ENCODE results near the gene FRMD4A.
"Not testable (repeated sequence)": the region's sequence is repeated elsewhere in the genome, so short reads cannot be mapped to it uniquely, and the experiment has no call there.

Gene FRMD4A

DNA sequence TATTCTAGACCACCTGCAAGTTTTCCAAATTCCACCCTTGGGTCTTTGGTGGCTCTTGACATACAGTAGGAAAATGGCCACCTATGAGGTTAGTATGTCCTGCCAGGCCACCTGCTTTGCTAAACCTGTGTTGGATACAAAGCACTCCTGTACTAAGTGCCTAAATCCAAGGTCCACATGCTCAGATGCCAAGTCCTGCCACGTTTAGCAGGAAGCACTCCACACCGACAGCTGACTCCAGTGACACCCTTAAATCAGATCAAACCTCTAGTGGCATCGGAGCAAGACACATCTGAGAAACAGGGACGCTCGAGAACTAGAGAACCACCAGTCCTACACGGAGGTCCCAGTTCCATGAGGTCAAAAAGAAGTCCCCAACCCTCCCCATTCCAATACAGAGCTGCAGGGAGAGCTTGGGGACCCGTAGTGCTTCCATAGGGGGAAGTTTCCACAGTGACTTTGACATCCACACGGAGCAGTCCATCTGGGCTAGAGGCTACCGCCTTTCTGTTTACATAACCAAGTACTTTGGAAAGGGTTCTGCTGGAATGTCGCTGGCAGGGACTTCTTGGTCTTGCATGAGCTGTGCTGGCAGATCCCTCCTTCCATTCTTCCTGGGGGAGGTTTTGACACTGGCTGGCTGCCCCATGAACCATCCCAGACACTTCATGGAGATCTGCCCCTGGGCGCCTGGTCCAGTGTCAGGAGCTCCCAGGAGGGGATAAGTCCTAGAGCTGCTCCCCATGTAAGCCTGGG lies 453.4 kb downstream of the FRMD4A start:
- DNase-seq (ENCODE audit: low read depth), result no peak

DNA sequence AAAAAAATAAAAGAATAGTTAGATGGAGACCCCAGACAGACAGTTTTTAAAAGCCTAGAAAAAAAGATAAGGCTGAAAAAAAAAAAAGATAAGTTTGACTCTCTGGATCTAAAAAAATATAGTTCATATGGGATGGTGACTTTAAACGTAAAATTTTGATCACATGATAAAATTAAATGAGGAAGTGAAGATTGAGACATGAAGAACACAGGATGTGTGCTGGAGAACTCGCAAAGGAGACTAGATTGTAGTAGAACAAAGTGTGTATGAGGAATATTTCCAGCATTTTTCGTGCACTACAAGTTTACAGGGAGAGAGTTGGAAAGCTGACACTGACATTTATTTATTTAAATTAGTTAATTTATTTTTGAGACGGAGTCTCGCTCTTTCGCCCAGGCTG lies 457.5 kb downstream of the FRMD4A start:
- no peak for DNase-seq (ENCODE audit: low read depth)

DNA sequence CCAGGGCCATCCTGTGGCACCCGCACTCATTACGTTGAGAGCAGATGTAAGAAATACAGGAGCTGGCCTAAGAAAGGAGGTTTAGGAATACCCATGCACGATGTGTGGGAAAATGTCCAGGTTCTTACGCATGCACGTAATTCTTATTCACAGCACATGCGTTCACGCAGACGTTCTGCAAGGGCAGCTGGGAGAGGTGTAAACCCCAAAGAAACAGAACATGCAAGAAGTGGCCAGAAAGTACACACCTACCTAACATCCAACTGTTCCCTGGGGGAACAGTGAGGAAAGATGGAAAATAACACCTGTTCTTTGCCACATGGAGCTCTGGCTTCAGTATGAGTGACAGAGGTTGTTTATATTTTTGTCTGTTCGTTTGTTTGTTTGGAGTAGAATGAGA lies 458.3 kb downstream of the FRMD4A start:
- no peak for DNase-seq (ENCODE audit: low read depth)

DNA sequence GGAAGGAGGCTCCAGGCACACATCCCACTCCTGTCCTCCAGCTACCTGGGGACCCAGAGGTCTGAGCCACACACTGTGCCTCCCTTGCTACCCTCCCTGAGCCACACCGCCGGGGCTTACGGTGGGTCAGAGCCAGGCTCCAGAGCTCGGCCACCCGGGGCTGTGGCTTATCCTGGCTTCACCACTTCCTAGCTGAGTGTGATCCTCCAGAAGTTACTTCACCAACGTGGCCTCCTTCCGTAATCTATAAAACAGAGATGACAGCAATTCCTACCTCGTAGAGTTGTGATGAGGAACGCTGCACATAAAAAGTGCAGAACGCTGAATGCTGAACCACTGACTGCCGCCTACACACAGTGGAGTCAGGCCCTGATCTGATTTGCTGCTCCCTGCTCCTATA lies 458.9 kb downstream of the FRMD4A start:
- no peak for DNase-seq (ENCODE audit: low read depth)

DNA sequence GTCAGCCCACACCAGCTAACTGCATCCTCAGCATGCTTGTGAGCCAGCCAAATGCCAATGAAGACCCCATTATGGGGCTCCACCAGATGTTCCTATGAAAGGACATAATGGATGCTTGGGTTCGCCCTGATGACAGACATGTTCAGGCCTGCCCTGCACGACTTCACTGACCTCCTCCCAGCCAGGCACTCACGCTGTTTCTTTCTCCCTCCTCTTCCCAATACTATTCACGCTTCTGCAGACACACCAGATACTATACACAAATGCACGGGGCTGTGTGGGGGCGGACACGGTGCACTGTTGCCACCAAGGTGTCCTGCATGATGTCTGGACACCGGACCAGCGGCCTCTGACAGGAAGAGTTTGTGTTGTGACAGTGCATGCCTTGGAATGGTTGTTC lies 459.7 kb downstream of the FRMD4A start:
- no peak for DNase-seq (ENCODE audit: low read depth)

DNA sequence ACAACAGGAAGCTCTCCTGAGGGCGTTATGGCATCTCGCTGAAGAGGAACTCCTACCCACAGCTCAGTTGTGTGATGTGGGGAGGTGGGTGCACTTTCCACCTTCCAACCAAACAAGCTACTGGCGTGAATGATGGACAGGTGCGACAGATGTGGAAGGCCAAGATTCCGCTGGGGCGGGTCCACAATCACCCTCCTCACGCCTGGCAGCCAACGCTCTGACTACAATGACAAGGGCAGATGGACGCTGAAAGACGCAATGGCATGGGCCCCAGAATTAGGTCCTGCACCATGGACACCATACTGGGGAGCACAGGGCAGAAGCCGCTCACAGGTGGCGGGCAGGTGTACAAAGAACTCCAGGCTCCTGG lies 461.4 kb downstream of the FRMD4A start:
- DNase-seq (ENCODE audit: low read depth), result no peak

DNA sequence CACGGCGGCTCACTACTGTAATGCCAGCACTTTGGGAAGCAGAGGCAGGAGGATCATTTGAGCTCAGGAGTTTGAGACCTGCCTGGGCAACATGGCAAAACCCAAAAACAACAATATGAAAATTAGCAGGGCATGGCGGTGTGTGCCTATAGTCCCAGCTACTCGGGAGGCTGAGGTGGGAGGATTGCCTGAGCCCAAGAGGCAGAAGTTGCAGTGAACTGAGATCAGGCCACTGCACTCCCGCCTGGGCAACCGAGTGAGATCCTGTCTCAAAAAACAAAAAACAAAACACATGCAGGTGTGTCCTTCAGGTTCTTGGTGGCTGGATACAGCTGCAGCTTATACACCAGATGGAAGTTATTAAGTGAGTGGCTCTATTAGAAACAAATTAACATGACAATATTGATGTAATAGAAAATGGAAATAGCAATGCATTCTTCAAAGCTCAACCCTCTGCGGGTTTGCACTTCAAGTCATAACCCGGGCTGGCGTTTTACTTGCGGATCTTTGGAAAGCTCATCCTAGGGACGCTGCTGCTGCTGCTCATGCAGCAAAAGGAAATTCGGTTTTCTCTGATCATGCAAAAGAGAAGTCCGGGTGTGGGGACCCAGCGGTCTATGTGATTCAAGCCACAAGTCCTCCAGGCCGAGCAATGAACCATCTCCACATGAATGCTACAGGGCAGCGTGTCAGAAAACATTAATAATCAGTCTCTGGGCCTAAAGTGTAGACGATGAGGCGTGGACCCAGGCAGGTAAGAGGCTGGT lies 462.0 kb downstream of the FRMD4A start:
- DNase-seq (ENCODE audit: low read depth), result no peak

DNA sequence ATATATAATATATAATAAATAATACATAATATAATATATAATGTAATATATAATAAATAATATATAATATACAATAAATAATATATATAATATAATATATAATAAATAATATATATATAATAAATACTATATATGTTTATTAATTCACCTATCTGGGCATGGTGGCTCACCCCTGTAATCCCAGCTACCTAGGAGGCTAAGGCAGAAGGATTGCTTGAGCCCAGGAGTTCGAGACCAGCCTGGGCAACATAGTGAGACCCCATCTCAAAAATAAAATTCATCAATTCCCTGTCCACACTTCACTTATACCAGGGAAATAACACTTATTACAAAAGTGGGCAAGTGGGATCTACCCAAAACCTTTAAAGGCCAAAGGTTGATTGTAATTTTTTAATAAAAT lies 462.9 kb downstream of the FRMD4A start:
- no peak for DNase-seq (ENCODE audit: low read depth)

DNA sequence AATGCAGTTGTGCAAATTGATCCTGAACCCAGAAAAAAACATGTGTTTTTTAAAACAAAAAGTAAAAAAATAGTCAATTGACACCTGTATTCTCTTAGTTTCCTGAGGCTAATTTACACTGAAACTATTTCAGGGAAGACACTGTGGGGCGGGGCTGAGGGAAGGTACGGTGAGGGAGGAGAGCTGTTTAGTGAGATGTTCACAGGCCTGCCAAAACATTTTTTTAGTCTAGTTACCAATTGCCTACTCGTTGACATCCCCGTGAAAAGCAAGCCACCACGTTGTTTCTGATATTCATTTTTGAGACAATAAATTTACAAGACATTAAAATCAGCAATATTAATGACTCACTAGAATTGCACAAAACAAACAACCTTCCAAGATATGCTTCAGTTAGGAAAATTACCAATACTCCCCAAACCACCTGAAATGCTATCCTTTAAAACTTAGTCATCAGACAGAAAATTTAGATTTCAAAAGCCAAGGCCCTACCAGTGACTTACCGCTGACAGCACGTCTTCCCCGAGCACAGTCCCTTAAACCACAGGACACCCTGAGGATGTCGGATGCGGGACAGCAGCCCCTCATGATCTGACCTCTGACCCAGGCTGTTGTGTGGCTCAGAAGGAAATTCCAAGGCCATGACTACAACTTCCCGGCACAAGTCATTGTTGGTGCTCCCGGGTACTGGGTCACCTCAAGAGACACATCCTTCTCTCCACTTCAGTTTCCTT lies 464.8 kb downstream of the FRMD4A start:
- DNase-seq (ENCODE audit: low read depth), result no peak

DNA sequence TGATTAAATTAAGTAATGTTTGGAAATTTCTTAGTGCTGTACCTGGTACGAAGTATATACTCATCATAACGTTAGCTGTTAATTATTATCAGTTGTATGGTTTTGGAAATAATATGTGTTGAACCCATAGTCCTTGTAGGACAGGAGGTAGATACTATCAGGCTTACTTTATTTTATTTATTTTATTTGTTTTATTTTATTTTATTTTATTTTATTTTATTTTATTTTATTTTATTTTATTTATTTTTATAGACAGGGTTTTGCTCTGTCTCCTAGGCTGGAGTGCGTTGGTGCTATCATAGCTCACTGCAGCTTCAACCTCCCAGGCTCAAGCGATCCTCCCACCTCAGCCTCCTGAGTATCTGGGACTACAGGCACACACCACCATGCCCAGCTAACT lies 465.5 kb downstream of the FRMD4A start:
- not testable (repeated sequence) for DNase-seq (ENCODE audit: low read depth)

DNA sequence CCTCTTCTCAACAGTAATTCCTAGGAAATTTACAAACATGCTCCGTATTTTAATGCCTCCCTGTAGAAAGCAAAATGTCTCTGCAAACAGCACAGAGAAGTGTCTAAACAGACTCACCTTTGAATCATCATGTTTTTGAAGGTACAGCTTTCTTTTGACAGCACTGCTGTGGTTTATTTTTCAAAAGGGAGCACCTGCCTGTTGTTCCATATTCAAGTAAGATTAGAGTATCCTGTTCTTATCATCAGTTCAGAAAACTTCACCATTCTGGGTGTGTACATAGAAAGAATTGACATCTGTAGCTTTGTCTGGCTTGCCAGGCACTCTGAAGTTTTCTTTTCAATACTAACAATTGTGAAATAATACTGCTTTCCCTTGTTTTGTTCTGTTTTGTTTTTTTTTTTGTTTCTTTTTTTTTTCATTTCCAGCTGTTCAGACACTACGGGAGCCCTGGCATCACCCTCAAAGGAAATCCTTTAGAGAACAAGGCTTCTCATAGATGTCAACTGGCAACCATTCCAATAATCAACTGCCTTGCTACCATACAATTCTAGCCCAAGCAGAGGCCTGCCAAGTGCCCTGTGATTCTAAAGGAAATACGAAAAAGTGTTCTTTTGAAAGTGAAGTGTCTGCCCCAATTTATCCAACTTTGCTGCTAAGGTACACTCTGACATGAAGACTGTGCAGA lies 468.0 kb downstream of the FRMD4A start:
- no peak for DNase-seq (ENCODE audit: low read depth)

DNA sequence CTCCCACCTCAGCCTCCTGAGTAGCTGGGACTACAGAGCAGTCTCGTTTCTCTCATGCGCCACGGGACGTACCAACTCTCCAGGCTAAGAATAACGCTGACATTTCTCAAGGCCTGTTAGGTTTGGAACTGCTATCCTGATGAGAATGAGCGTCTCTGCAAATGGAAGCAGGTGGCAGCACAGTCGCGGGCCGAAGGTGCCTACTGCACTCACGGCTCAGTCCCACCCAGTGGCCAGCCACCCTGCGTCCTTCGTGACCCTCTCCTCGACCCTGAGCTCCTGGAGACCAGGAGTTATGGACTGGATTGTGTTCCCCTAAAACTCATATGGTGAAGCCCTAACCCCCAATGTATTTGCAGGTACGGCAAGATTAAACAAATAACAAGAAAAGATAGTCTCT lies 469.8 kb downstream of the FRMD4A start:
- no peak for DNase-seq (ENCODE audit: low read depth)

DNA sequence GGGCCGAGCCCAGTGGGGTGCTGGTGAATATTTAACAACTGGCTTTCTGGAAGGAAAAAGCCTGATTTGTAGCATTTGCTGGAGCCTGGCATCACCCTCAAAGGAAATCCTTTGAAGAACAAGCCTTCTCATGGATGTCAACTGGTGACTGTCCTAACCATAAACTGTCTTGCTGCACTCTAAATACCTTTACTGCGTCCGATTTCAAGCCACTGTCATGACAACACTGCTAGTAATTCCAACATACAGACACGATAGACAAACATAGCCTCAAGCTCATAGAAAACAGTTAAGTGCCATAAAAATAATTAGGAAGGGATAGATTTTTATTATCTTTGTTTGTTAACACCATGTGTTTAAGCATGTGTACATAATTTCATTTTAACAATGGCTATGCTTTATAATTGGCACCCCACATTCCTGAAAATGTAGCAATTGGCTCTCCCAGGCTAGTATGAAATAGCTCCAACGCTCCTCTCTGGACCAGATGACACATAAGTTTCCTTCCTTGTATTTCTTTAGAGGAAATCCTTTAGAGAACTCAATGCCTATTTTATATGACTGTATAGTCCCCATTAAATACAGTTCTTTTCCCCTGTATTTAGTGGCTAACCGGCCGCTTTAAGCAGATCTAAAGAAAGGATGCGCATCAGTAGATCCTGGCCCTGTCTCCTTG lies 470.6 kb downstream of the FRMD4A start:
- no peak for DNase-seq (ENCODE audit: low read depth)

DNA sequence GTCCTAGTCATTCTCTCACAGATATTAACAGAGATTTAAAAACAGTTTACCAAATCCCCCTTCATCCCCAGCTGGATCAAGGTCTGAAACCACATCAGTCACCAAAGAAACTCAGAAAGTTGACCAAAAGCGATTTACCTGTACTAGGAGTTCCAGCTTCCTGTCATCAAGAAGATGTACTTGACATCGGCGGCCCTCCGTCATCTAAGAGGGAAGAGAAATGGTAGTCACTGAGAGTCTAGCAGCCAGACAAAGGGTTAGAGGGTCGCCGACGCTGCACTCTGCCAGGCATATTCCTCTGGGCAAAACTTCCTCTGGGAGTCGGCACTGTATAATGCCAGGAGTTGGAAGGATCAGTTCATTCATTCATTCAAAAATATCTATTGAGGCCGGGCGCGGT lies 472.0 kb downstream of the FRMD4A start:
- no peak for DNase-seq (ENCODE audit: low read depth)

DNA sequence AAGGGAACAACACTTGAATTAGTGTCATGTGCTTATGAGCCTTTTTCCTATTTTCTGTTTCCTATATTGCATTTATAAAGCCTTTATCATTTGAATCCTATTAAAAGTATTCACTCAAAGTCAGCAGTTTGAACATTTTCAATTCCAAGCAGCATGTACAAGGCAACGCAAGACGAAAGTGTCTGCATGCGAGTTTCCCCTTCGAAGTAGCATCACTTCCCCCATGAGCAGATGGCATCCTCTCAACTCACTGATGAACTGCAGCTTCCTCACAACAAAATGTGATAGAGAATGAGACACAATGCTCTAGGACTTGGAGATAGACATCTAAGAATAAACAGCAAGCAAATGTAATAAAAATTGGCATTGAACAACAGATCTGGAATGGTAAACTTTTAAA lies 473.3 kb downstream of the FRMD4A start:
- DNase-seq (ENCODE audit: low read depth), result no peak

DNA sequence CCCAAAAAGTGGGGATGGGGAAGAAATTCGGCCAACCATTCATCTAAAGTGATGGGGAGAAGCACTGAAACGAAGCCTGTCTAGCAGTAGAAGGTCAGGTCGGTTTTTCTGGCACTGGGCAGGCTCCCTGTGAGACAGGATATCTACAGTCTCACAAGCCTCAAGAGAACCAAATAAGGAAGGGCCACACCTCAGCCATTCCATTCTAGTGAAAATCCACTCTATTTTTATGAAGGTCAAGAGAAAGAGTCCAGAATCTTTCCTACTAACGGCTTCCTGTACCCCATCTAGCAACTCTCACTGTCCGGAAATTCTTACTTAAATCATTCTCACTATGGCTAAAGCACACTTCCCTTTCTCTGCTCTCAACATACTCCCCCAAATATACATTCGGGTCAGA lies 476.9 kb downstream of the FRMD4A start:
- DNase-seq (ENCODE audit: low read depth), result no peak

DNA sequence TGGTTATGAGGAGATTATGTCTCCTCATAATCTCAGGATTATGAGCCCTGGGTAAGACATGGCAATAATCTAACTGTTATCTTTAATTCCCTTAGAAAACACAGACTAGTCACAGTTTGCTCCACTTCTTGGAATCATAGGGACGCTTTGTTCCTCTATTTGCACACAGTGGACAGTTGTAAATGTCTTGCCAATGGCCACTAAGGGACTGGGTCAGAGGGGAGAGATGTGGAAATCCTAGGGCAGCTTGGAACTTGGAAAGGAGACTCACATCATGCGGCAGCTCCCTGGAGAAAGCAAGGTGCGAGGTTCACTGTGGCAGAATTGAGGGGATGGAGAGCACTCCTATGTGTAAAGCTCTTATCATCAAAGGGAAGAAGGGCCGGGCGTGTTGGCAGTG lies 477.9 kb downstream of the FRMD4A start:
- no peak for DNase-seq (ENCODE audit: low read depth)

DNA sequence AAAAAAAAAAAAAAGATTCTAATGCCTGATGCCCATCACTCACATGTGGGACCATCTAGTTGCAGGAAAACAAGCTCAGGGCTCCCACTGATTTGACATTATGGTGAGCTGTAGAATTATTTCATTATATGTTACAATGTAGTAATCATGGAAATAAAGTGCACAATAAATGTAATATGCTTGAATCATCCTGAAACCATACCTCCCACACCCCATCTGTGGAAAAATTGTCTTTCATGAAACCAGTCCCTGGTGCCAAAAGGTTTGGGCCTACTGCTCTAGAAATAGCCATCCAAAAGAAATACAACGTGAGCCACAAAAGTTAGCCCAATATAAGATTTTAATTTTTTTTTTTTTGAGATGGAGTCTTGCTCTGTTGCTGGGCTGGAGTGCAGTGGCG lies 478.8 kb downstream of the FRMD4A start:
- DNase-seq (ENCODE audit: low read depth), result no peak

DNA sequence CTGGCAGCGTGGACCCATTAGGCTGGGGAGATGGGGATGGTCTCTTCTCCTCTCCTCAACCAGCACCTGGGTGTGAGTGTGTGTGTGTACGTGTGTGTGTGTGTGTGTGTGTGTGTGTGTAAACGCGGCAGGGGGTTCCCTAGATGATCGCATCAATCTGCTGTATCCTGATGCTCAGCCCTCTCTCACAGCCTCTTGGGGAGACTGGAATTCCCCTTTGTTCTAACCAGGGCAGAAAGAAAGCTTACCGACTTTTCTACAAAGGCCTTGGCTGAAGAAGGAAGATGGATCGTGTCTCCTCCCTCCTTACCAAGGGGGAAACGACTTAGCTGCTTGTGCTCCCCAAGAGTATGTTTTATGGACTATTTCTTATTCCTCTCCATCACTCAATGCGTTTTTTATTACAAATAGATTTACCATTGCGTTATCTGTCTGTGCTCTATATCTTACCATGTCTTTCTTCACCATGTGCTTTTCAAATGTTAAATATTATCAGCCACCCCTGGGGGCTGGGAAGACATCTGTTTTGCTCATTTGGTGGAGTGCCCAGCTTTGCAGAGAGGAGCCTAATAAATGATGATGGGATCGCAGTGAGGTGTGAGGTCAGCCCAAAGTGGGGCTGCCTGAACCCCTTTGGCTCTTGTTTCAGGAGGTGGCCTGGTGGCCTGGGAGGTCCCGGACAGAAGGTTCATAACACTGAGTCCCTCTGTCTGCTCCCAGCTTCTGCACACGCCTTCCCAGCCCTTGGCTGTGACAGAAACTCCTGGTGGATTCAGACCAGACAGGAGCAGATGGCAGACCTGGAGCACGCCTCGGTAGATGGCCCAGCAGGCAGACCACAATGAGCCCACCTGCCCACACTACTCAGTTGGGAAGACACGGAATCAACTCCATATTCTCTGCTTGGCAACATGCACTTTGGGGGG lies 481.9 kb downstream of the FRMD4A start:
- no peak for DNase-seq (ENCODE audit: low read depth)

DNA sequence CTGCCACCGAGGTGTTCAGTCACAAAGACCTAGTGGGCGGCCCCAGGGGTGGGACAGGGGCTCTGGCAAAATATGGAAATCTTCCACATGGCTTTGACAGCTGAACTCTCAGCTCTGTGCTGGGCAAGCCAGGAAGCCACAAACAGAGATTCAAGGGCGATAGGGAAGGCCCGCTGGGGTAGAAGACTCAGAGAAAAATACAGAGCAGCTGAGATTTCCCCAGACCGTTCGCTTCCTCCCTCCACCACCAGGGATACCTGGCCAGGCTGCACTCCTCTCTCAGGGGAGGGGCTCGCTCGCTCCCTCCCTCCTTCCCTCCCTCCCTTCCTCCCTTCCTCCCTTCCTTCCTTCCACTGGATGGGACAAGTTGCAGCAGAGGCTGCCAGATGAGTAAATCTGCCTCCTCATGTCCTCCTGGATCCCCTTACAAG lies 483.5 kb downstream of the FRMD4A start:
- DNase-seq (ENCODE audit: low read depth), result no peak

DNA sequence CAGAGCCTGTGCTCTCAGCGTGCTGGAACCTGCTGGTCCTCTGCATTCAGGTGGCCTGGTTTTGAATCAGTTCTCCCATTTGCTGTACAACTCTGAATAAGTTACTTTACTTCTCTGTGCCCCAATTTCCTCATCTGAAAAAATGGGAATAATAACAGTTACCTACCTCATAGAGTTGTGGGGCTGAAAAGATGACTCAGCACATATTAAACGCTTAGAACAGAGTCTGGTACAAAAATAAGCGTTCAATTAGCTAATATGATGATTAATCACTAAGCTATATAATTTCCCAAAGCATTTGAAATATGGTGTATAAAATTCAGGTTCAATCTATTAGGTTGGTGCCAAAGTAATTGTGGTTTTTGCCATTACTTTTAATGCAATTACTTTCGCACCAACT lies 484.8 kb downstream of the FRMD4A start:
- no peak for DNase-seq (ENCODE audit: low read depth)

Measured in stromal cell of bone marrow (primary cell).